Thyroid gland (tissue), 4 donors: ENCODE data around the gene RPL35A. TPM values are rescaled to one million over a fixed set of nuclear protein-coding genes. Genes with fewer than 3 reads are reported as not detected.

Experiments
- DNase-seq, 2 donors: peaks; one replicate each; pipeline ENCODE4 v3.0.0-alpha.2; 2019
- H3K27ac ChIP-seq, 3 donors: fragments of 200-600 bp; sonication (generic); 1 replicate in 2 of 3; 2 replicates in 1 of 3; pipeline ENCODE4 v1.5.1; 2016 to 2019; ENCODE audit warnings: mild to moderate bottlenecking in 1 of 3, moderate library complexity in 1 of 3
- H3K27me3 ChIP-seq: fragments of 200-600 bp; sonication (generic); one replicate; pipeline ENCODE4 v1.5.1; 2019
- H3K36me3 ChIP-seq, 2 donors: fragments of 200-600 bp; sonication (generic); one replicate each; pipeline ENCODE4 v1.5.1; 2016 to 2019
- H3K4me1 ChIP-seq, 2 donors: fragments of 200-600 bp; sonication (generic); one replicate each; pipeline ENCODE4 v1.5.1; 2017 to 2019
- H3K4me3 ChIP-seq, 3 donors: fragments of 200-600 bp; sonication (generic); replicated peaks in 1 of 3; 1 replicate in 2 of 3; 2 replicates in 1 of 3; pipeline ENCODE4 v1.5.1; 2016; ENCODE audit warnings: mild to moderate bottlenecking in 1 of 3
- H3K9me3 ChIP-seq: fragments of 200-600 bp; sonication (generic); one replicate; pipeline ENCODE4 v1.5.1; 2017
- CTCF ChIP-seq, 6 experiments: fragments of 200-600 bp in 3 of 6; fragments of 450-650 bp in 3 of 6; sonication (generic) in 3 of 6; IDR thresholded peaks; one replicate each; pipeline ENCODE4 v1.5.1; 2016 to 2019; ENCODE audit warnings: antibody characterized with exemption in 6 of 6, mild to moderate bottlenecking in 2 of 6, inconsistent platforms in 1 of 6, moderate library complexity in 1 of 6
- POLR2A ChIP-seq, 2 donors: fragments of 450-650 bp; IDR thresholded peaks; one replicate each; pipeline ENCODE4 v1.6.1; 2017; ENCODE audit warnings: antibody characterized with exemption in 2 of 2, mild to moderate bottlenecking in 2 of 2, moderate library complexity in 1 of 2
- whole genome bisulfite sequencing, 2 donors: methylation state at CpG; one replicate each; pipeline ENCODE4 v1.1.5; 2017; 5-methylcytosine and 5-hydroxymethylcytosine counted together
- intact Hi-C: fragments of 100-400 bp; cut with DNase I; formaldehyde crosslinking; loops from one replicate; pipeline ENCODE4 v1.15.1; 2023
- total RNA-seq, 4 donors: library from RNA; depleted of rRNA; stranded (reverse); fragments of >200 nt; gene quantifications; one replicate each; pipeline ENCODE4 v1.2.3, GENCODE V29; 2016

Gene RPL35A
- total RNA-seq, 4 donors from 2014 or later, result 514 to 2,067 (median 704) TPM

- 96 to 98% methylated on average over 8 of the region's 8 CpGs for WGBS, 2 donors
- intact Hi-C loops, result no loop called here
Observed at GRCh38 chr3:197975311-197975710, 25.3 kb downstream of the RPL35A start.

DNA sequence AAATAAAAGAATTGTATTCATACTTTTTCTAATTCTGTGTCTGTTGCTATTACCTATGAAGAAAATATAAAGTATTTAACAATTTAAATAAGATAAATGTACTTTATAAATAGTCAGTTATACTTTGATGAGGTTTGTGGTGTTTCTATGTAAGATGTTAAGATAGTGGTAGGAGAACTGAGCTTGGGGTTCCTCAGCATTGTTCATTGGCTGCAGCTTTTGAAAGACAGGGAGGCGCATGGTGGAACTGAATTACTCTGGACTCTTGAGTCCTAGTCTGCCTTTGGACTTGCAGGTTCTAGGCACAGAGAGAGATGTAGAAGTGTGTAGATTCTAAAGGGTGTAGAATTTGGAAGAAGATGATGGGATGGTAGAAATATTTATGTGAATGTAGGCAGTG lies 33.1 kb downstream of the RPL35A start:
- no peak for TF ChIP-seq CTCF (IDR thresholded peaks at IDR 0.05)
- TF ChIP-seq POLR2A (IDR thresholded peaks at IDR 0.05), result no peak
- 93 to 97% methylated on average over 1 of the region's 1 CpG for WGBS, 2 donors
- H3K9me3 ChIP-seq, result no peaks in the 10 kb centered on the region
- peaks cover 0 to 15% of the 10 kb centered on the region in 2 donors for H3K36me3 ChIP-seq
- H3K27ac ChIP-seq, result no peak overlapping the region
- no peak for DNase-seq
- no peaks in the 10 kb centered on the region for H3K4me1 ChIP-seq
- no peak overlapping the region for H3K4me3 ChIP-seq
- no peaks in the 10 kb centered on the region for H3K27me3 ChIP-seq
- intact Hi-C loops, result no loop called here

More at GRCh38 chr3:197975311-197975710, 25.3 kb downstream of the RPL35A start:
- H3K36me3 ChIP-seq, result peaks cover 1 to 16% of the 10 kb centered on the region in 2 donors
- H3K27ac ChIP-seq, result no peak overlapping the region
- H3K4me1 ChIP-seq, result no peaks in the 10 kb centered on the region
- no peaks in the 10 kb centered on the region for H3K27me3 ChIP-seq
- H3K4me3 ChIP-seq, result no peak overlapping the region
- TF ChIP-seq POLR2A (IDR thresholded peaks at IDR 0.05) (no peak), CTCF (IDR thresholded peaks at IDR 0.05) (no peak)
- no peak for DNase-seq
- H3K9me3 ChIP-seq, result no peaks in the 10 kb centered on the region

- Histone ChIP-seq H3K27ac (no peak overlapping the region), H3K9me3 (no peaks in the 10 kb centered on the region), H3K4me3 (no peak overlapping the region), H3K4me1 (no peaks in the 10 kb centered on the region), H3K36me3 (peaks cover 11% of the 10 kb centered on the region in 2 donors), H3K27me3 (no peaks in the 10 kb centered on the region)
- intact Hi-C loops, result no loop called here
- TF ChIP-seq CTCF (IDR thresholded peaks at IDR 0.05) (no peak), POLR2A (IDR thresholded peaks at IDR 0.05) (no peak)
- no peak for DNase-seq
- 81 to 82% methylated on average over 4 of the region's 4 CpGs for WGBS, 2 donors
Observed at GRCh38 chr3:197989651-197990050, 39.7 kb downstream of the RPL35A start.

- no peak for TF ChIP-seq POLR2A (IDR thresholded peaks at IDR 0.05)
- TF ChIP-seq CTCF (IDR thresholded peaks at IDR 0.05), result no peak
- H3K4me1 ChIP-seq, result no peaks in the 10 kb centered on the region
- intact Hi-C loops, result no loop called here
- H3K9me3 ChIP-seq, result no peaks in the 10 kb centered on the region
- H3K36me3 ChIP-seq, result peaks cover 11 to 19% of the 10 kb centered on the region in 2 donors
- no peaks in the 10 kb centered on the region for H3K27me3 ChIP-seq
- H3K4me3 ChIP-seq, result no peak overlapping the region
- no peak overlapping the region for H3K27ac ChIP-seq
- DNase-seq, result no peak
- WGBS, 2 donors, result 96% methylated on average over 1 of the region's 1 CpG
Observed at GRCh38 chr3:197994736-197995135, 44.7 kb downstream of the RPL35A start.

DNA sequence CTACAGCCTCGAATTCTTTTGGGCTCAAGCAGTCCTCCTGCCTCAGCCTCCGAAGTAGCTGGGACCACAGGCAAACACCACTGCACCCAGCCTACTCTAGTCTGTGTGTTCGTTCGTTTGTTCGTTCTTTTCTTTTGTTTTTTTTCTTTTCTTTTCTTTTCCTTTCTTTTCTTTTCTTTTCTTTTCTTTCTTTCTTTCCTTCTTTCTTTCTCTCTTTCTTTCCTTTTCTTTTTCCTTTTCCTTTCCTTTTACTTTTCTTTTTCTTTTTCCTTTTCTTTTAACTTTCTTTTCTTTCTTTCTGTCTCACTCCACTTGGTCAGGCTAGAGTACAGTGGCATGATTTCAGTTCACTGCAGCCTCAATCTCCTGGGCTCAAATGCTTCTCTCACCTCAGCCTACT lies 46.9 kb downstream of the RPL35A start:
- TF ChIP-seq POLR2A (IDR thresholded peaks at IDR 0.05) (no peak), CTCF (IDR thresholded peaks at IDR 0.05) (no peak)
- DNase-seq, result no peak
- intact Hi-C loops, result no loop called here
- Histone ChIP-seq H3K27ac (no peak overlapping the region), H3K9me3 (no peaks in the 10 kb centered on the region), H3K4me3 (no peak overlapping the region), H3K27me3 (no peaks in the 10 kb centered on the region), H3K4me1 (no peaks in the 10 kb centered on the region), H3K36me3 (peaks cover 0 to 12% of the 10 kb centered on the region in 2 donors)
- WGBS, 2 donors, result 96 to 98% methylated on average over 5 of the region's 5 CpGs
